IPS DF 19.7 (cell line): ENCODE measurements around the gene TNFRSF1B.
"Not testable (repeated sequence)": the region's sequence is repeated elsewhere in the genome, so short reads cannot be mapped to it uniquely, and the experiment has no call there.

Experiments used
- DNase-seq: peaks from one replicate; pipeline ENCODE4 v3.0.0-alpha.2; 2013; ENCODE audit warnings: low read depth, low spot score

The TNFRSF1B gene

GRCh38 chr1:12215118-12215961 lies 48.5 kb downstream of the TNFRSF1B start:
- DNase-seq, result no peak

- DNase-seq, result no peak
These were observed 53.0 kb downstream of the TNFRSF1B start for GRCh38 chr1:12219800-12220199.

GRCh38 chr1:12220890-12221289 lies 54.1 kb downstream of the TNFRSF1B start:
- DNase-seq, result no peak

- DNase-seq, result not testable (repeated sequence)
These were observed 55.9 kb downstream of the TNFRSF1B start for GRCh38 chr1:12222700-12223099.

- not testable (repeated sequence) for DNase-seq
These were observed 57.3 kb downstream of the TNFRSF1B start for GRCh38 chr1:12224092-12224491.

GRCh38 chr1:12228979-12229378 lies 62.2 kb downstream of the TNFRSF1B start:
- DNase-seq, result no peak

- DNase-seq, result no peak
These were observed 62.6 kb downstream of the TNFRSF1B start for GRCh38 chr1:12229386-12229834.

GRCh38 chr1:12229835-12230548 lies 63.2 kb downstream of the TNFRSF1B start, which contains the start of gene VPS13D:
Gene VPS13D, plus strand, starts transcription at chr1:12230030. Its CDS starts 4,237 bp downstream, at chr1:12234267.
- DNase-seq, result peak; percentile 28

- DNase-seq, result no peak
These were observed 63.9 kb downstream of the TNFRSF1B start for GRCh38 chr1:12230549-12231275.

GRCh38 chr1:12231276-12231595 lies 64.4 kb downstream of the TNFRSF1B start:
- no peak for DNase-seq

- no peak for DNase-seq
These were observed 65.4 kb downstream of the TNFRSF1B start for GRCh38 chr1:12232221-12232620.

- DNase-seq, result no peak
These were observed 77.3 kb downstream of the TNFRSF1B start for GRCh38 chr1:12244078-12244477.

GRCh38 chr1:12244585-12244984 lies 77.8 kb downstream of the TNFRSF1B start:
- DNase-seq, result no peak

GRCh38 chr1:12245116-12245515 lies 78.3 kb downstream of the TNFRSF1B start:
- no peak for DNase-seq

GRCh38 chr1:12245733-12246132 lies 78.9 kb downstream of the TNFRSF1B start:
- DNase-seq, result no peak

- no peak for DNase-seq
These were observed 79.8 kb downstream of the TNFRSF1B start for GRCh38 chr1:12246584-12246983.

- no peak for DNase-seq
These were observed 82.4 kb downstream of the TNFRSF1B start for GRCh38 chr1:12249181-12249580.

- DNase-seq, result no peak
These were observed 83.0 kb downstream of the TNFRSF1B start for GRCh38 chr1:12249748-12250147.

GRCh38 chr1:12251442-12251841 lies 84.7 kb downstream of the TNFRSF1B start:
- DNase-seq, result no peak

GRCh38 chr1:12255913-12256312 lies 89.1 kb downstream of the TNFRSF1B start:
- DNase-seq, result no peak

GRCh38 chr1:12258272-12258671 lies 91.5 kb downstream of the TNFRSF1B start:
- no peak for DNase-seq
